Erythroblast (primary cell): ENCODE measurements around the gene PM20D2.

Experiments
- DNase-seq, 2 experiments: peaks; one replicate each; lab custom pipeline; 2025; lab: John Stamatoyannopoulos, UW
- GATA1 ChIP-seq: IDR thresholded peaks from 2 replicates; pipeline ENCODE4 v1.6.1; 2011; ENCODE audit warnings: low read depth, mild to moderate bottlenecking, control low read depth, low read length, moderate library complexity
- POLR2A ChIP-seq: IDR thresholded peaks from 2 replicates; pipeline ENCODE4 v1.6.1; 2011; ENCODE audit warnings: mild to moderate bottlenecking, low read length

The PM20D2 gene

DNA sequence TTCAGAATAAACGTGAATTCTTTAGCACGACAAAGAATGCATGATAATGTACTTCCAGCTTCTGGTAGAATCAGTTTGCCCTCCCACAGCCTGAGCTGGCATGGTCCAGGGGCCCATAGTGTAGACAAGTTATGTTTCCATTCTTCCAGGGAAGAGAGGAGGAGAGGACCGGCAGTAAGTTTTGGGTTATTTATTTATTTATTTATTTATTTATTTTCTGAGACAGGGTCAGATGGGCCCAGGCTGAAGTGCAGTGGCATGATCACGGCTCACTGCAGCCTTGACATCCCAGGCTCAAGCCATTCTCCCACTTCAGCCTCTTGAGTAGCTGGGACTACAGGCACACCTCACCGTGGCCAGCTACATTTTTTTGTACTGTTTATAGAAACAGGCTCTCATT is 66.6 kb downstream of the PM20D2 start:
- no peak for DNase-seq
- TF ChIP-seq POLR2A (no peak), GATA1 (no peak)

DNA sequence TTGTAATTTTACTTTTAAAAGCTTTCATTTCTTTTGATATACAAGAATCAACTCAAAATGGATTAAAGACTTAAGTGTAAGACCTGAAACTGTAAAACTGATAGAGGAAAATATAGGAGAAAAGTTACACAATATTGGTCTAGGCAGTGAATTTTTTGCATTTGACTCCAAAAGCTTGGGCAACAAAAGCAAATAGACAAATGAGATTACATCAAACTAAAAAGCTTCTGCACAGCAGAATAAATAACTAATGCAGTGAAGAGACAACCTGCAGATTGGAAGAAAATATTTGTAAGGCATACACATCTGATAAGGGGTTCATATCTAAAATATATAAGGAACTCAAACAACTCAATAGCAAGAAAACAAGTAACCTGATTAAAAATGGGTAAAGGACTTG is 68.3 kb downstream of the PM20D2 start:
- DNase-seq: no peak
- TF ChIP-seq GATA1 (no peak), POLR2A (no peak)
